HG02678 (cell line): ENCODE results near the gene HEPN1.

Experiments used
- ATAC-seq: cut with Tn5 transposase; IDR thresholded peaks from one replicate; pipeline ENCODE4 v1.9.1; 2021; ENCODE audit warnings: mild to moderate bottlenecking, moderate library complexity; ENCODE audit not compliant: unreplicated experiment

The HEPN1 gene

DNA sequence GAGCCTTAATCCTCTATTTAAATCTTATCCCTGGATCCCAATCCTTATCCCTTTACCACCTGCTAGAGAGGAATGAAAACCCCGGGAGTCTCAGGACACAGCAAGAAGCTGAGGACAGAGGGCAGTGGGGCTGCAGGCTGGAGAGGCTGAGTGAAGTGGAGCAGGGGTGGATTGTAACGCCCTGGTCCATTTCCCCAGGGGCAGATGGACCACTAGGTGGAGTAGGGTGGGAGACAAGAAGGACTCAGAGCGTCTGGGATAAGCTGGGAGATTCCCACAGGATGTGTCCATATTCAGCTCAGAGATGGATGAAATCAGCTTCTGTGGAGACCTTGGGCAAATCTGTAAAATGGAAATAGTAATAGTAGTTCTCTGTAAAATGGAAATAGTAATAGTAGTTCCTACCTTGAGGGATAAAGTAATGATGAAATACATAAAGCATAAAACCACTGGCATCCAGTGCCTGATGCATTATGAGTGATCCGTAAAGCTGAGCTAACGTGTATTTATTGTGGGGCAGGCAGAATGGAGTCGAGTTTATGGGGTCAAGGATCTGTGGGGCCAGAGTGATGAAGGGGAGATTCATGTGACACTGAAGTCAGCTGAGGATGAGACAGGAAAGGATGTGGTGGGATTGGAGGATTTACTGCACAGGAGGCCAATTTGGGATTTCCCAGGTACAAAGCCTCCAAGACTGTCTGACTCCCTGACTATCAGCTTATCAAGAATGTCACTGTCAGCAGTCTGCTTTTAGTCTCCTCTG, 19.5 kb upstream of the HEPN1 start:
- ATAC-seq, result no peak

DNA sequence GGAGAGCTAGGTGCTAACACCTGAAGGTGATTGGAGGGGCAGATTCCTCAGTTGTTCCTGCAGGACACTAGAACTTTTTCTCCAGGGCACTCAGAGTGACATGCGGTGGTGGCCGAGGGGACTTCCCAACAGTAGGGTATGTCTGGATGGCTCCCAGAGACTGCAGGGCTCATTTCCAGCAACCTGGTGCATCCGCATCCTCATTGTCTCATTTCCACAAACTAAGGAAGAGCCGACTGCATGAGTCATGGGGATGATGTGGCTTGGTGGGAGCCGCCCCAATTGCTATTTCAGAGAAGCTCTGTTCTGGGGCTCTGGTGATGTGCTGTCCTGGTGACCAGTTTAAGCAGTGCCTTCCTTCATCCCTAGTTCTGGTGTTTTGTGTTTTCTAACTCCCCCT, 18.6 kb upstream of the HEPN1 start:
- ATAC-seq, result no peak

GRCh38 chr11:124902616-124903015, 16.4 kb upstream of the HEPN1 start:
- ATAC-seq, result no peak

DNA sequence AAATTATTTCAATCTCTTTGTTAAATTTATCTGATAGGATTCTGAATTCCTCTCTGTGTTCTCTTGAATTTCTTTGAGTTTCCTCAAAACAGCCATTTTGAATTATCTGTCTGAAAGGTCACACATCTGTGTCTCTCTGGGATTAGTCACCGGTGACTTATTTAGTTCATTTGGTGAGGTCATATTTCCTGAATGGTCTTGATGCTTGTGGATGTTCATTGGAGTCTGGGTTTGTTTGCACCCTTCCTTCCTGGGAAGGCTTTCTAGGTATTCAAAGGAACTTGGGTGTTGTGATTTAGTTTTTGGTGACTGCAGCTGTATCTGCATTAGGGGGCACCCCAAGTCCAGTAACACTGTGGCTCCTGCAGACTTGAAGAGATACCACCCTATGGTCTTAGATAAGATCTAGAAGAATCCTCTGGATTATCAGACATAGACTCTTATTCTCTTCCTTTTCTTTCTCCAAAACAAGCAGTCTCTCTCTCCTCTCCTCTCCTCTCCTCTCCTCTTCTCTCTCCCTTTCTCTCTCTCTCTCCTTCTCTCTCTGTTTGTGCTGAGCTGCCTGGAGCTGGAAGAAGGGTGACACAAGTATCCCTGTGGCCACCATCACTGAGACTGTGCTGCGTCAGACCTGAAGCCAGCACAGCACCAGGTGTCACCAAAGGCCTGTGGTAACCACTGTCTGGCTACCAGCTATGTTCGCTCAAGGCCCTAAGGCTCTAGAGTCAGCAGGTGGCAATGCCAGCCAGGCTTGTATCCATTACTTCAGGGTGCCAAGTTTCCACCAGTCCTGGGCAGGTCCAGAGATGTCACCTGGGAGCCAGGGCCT, 3.3 kb upstream of the HEPN1 start:
- ATAC-seq, result no peak

DNA sequence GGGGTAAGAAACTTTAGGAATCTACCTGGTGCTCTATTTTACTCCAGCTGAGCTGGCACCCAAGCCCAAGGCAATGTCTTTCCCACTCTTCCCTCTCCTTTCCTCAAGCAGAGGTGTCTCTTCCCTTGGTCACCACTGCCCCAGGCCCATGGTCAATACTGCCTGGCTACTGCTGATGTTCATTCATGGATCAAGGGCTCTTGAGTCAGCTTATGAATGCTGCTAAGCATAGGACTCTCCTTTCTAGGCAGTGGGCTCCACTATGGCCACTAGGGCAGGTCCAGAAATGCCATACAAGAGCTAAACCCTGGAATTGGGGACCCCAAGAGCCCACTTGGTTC, 2.7 kb upstream of the HEPN1 start:
- ATAC-seq, result no peak

- no peak for ATAC-seq
Measured at GRCh38 chr11:124917115-124917637, 1.9 kb upstream of the HEPN1 start.

DNA sequence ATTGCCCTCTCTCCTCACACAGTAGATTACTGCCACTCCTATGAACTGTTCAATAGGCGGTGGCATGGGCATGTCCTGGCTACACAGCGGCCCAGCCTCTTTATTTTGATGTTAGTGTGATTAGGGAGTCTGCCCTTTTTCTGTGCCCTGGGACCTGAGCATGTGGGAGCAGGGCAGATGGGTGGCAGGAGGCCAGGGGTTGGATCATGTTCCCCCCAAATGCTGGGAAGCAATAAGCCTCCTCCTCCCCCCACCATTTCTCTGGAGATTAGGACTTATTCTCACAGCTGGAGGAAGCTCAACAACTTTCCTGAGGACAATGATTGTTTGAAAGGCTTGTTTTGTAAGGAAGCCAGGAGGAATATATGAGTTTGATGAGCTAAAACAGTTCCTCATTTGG, 848 bp downstream of the HEPN1 start:
- ATAC-seq, result no peak

DNA sequence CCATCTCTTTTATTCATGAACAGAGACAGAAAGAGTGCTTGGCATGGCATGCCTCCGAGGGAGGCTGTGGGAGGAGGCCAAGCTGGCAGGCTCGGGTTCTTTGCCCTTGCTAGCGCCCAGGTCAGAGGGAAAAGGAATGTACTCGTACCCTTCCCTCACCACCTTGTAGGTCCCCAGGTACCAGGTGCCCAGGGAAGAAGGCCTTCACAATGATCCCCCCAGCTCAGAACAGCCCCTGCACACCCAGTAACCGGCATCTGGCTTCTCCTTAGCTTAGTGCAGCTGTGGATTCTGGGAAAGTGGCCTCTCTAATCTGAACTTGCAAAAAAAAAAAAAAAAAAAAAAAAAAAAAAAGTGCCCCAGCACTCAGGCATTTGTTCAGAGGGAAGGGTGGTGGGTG, 1.3 kb downstream of the HEPN1 start:
- ATAC-seq, result no peak

GRCh38 chr11:124920870-124921609, 2.0 kb downstream of the HEPN1 start:
- peak; percentile 80 for ATAC-seq

GRCh38 chr11:124922831-124923230, 3.8 kb downstream of the HEPN1 start:
- no peak for ATAC-seq

DNA sequence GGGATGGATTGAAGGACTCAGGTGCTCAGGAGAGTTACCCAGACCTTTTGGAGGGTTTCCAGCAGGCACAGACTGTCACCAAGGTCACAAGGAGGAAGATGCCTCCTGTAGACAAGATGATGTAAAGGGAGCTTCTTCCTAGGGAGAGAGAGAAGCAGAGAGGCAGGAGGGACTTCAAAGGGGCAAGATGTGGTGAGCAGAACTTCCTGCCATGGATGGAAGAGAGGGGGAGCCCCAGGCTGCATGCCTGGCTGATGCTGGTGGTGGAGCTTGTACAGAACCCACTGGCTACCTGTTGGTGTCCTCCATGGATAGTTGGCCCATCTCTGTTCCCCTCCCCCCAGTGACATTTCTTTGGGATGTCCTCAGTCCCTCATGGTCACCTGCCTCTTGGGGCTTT, 4.2 kb downstream of the HEPN1 start:
- ATAC-seq, result no peak

GRCh38 chr11:124928942-124929665, 10.1 kb downstream of the HEPN1 start:
- no peak for ATAC-seq

GRCh38 chr11:124930799-124931198, 11.7 kb downstream of the HEPN1 start:
- ATAC-seq, result peak; percentile 84

GRCh38 chr11:124934862-124935547, 16.0 kb downstream of the HEPN1 start:
- ATAC-seq, result no peak

DNA sequence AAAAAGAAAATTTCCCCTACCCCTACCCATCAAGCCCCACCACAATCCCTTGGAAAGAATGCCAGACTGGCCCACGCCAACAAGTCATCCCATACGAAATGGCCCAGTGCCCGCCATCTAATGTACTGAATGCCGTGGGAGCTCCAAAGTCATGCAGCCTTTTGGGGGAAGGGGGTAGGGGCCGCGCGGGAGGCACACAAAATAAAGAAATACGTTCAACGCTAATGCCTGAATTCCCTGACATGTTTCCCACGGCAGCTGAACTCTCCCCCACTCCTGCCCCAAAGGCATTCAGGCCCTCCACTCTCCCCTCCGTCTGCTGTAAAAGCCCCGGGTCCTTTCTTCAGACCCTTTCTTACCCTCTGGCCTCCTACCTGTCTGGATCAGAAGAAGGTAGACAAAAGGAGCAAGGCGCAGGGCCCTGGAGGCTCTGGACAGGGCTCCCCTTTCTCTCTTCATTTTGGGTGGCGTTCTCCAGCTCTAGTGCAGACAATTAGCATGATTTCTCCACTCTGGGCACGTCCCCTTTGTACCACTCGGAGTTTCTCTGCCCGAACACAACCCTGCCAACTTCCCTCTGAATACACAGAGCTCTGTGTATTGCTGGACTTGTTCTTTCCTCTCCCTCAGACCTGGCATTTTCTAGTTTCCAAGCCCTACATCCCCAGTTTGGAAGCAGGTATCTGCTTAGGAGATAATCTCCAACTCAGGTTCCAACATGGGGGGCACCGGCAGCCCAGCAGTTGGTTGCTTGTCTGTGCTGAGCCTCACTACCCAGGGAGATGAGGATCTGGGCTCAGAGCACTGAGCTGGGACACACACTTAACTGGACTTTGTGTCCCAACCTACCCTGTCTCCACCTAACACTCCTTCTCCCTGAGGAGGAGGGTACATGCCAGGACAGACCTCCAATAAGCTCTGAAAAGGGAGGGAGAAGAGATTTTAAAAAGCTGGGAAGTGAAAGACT, 16.8 kb downstream of the HEPN1 start, which contains the start of gene HEPACAM:
Gene HEPACAM (minus strand): TSS at position 500 of the 967 bp plus-strand sequence. CDS start 41 bp downstream, at position 459.
- ATAC-seq, result no peak

DNA sequence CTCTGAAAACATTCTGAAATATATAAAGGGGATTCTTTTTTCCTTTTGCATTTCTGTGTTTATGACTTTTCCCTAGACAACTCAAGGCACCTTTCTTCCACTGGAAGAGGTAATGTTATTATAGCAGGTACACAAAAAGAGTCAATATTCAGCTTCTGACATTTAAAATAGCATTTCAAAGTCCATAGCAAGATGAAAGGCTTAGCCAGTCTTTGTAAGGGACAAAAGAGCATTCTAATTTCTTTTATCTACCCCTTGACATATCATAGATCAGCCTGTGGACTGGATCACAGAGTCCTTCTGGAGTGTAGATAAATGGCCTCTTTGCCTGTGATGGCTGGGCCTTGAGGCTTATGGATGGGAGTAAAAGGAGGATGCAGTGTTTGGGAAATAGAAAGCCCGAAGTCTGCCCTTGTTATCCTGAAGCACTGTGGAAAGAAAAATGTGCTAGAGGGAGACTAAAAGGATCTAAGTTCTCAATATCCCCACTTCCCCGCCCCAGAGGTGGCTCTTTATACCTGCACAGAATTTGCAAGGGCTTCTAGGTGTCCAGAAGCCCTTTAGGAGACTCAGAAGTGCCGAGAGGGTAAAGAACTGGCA, 18.4 kb downstream of the HEPN1 start:
- no peak for ATAC-seq

- ATAC-seq, result no peak
Measured at GRCh38 chr11:124938206-124938765, 19.2 kb downstream of the HEPN1 start.

DNA sequence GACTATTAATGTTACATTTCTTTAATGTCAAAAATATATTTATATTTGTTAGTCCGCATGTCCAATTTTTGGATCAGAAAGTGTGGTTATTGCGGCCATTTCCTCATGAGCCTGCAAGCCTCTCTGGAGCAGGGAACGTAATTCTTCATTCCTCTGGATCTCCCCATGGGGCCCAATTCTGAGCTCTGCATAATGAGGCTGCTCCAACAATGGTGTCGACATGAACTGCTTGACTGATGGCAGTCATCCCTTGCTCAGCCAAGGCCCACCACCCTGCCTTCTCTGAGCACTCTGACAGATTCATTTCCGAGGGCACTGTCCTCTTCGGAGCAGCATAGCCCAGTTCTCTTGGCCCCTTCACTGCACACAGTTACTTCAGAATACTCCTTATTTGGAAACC, 19.9 kb downstream of the HEPN1 start:
- ATAC-seq, result no peak
